ENCODE results near the gene PRKCZ. TPM values are rescaled to one million over a fixed set of nuclear protein-coding genes. Genes with fewer than 3 reads are reported as not detected.

The PRKCZ gene
- total RNA-seq, 2 donors from 2014 or later: 34.5 to 46.7 TPM

DNA sequence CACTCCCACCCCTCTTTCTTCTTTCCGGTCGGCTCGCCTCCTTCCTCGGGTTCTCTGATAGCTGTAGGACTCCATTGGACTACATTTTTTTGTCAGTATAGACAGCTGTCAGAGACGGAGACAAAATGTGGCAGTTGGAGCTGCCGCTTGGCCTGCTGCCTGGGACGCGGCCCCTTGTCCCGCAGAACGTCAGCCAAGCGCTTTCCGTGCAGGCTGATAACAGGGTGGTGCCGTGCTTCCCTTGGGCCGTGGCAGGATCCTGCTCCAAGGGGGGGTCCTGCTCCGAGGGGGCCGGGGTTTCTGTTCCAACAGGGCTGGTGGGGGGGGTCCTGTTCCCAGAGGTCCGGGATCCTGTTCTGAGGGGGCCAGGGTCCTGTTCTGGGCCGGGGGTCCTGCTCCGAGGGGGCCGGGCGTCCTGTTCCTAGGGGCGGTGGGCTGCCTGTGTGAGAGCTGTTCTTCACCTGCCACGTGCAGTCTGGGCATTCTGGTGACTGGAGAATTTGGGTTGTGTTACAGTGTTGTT lies 182.8 kb downstream of the PRKCZ start:
- H3K27ac ChIP-seq: peak overlapping the region; percentile 93 to 95
- H3K27me3 ChIP-seq (replicated peaks; ENCODE audit: insufficient read depth): no peaks in the 10 kb centered on the region
- DNase-seq (ENCODE audit: low spot score): no peak
- TF ChIP-seq POLR2A (IDR thresholded peaks at IDR 0.05) (no peak), CTCF (IDR thresholded peaks at IDR 0.05) (no peak), POLR2AphosphoS5 (IDR thresholded peaks at IDR 0.05) (no peak)
- H3K4me1 ChIP-seq (replicated peaks): peaks cover 38% of the 10 kb centered on the region
- H3K36me3 ChIP-seq: no peaks in the 10 kb centered on the region
- intact Hi-C loops (cut with DNase I): loop anchor here (5.0 kb wide), 2 partner anchors 39 to 84 kb away; no protein-coding TSS in a partner anchor
- WGBS: 52% methylated on average over 19 of the region's 23 CpGs
- H3K9me3 ChIP-seq: no peaks in the 10 kb centered on the region
- H3K4me3 ChIP-seq: peak overlapping the region in 1 of 2 donors; percentile 68

DNA sequence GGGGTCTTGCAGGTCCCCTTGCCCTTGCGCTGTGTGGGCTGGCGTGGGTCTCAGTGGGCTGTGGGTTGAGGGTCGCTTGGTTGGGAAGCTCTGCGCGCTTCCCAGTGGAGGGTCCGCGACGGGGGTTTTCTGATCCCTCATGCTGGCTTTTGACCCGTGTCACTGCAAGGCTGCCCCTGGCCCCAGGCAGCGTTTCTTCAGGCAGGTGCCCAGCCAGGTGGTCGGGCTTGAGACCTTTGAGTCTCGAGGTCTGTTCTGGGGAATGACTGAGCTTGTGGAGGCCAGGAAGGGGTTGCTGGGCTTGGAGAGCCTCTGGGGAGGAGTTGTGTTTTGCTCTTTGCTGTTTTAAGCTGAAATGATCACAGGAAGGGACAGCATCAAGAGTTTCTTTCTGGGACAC lies 183.3 kb downstream of the PRKCZ start:
- no peaks in the 10 kb centered on the region for H3K27me3 ChIP-seq (replicated peaks; ENCODE audit: insufficient read depth)
- H3K36me3 ChIP-seq: no peaks in the 10 kb centered on the region
- no peak for DNase-seq (ENCODE audit: low spot score)
- peak overlapping the region; percentile 93 to 95 for H3K27ac ChIP-seq
- 76% methylated on average over 12 of the region's 12 CpGs for WGBS
- H3K4me3 ChIP-seq: peak overlapping the region in 1 of 2 donors; percentile 11
- TF ChIP-seq POLR2AphosphoS5 (IDR thresholded peaks at IDR 0.05) (no peak), POLR2A (IDR thresholded peaks at IDR 0.05) (no peak), CTCF (IDR thresholded peaks at IDR 0.05) (no peak)
- no peaks in the 10 kb centered on the region for H3K9me3 ChIP-seq
- peaks cover 43% of the 10 kb centered on the region for H3K4me1 ChIP-seq (replicated peaks)
- intact Hi-C loops (cut with DNase I): loop anchor here (5.0 kb wide), 2 partner anchors 39 to 84 kb away; no protein-coding TSS in a partner anchor

DNA sequence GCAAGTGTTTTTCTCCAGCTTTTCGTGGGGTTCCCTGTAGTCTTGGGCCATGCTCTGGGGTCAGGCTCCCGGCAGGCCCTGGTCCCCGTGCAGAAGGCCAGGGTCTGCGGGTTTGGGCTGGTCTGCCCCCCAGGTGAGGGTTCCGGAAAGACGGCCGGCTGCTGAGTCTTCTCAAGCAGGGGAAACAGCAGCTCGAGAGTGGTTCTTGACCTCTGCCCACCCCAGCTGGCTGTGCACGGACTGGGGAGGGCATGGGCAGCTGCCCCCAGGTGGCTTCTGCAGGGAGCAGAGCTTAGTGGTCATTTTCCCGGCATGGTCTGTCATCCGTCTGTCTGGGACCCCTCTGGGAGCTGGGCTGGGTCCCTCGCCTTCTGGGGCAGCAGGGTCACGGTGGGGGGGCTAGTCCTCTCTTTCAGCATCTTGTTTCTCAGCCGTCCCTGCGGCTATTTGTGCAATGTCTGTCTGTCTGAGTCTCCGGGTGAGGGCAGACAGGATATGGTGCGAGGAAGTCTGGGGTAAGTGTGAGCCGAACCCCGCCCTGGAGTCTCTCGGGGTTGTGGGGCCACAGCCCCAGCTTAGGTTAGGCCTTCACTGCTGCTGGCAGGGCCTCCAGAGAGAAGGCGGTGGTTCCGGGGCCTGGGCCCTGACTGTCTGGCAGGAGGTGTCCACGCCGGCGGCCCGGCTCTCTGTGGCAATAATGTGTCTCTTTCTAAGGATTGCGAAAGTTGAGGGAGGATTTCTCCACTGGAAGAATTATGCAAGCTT lies 184.0 kb downstream of the PRKCZ start:
- intact Hi-C loops (cut with DNase I): loop anchor here (5.0 kb wide), 2 partner anchors 38 to 83 kb away; no protein-coding TSS in a partner anchor
- peak overlapping the region; percentile 11 to 13 for H3K4me3 ChIP-seq

DNA sequence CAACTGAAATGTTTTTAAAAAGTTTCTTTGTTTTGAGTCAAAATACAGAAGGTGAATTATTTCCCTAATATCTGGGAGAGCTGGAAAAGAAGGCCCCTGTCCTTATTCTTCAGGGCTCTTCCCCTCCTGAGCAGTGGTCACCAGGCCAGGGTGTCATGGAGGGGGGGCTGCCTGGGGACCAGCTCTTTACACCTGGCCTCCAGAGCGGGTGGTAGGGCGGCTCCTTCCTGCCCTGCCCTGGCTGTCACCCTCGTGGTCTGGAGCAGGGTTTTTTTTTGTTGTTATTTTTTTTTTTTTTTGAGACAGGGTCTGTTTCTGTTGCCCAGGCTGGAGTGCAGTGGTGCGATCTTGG lies 184.5 kb downstream of the PRKCZ start:
- WGBS: 38% methylated on average over 4 of the region's 4 CpGs
- H3K4me1 ChIP-seq (replicated peaks): peaks cover 55% of the 10 kb centered on the region
- intact Hi-C loops (cut with DNase I): loop anchor here (5.0 kb wide), 2 partner anchors 38 to 83 kb away; no protein-coding TSS in a partner anchor
- DNase-seq (ENCODE audit: low spot score): no peak
- no peak for TF ChIP-seq POLR2AphosphoS5 (IDR thresholded peaks at IDR 0.05)
- no peak for TF ChIP-seq CTCF (IDR thresholded peaks at IDR 0.05)
- no peak for TF ChIP-seq POLR2A (IDR thresholded peaks at IDR 0.05)
- no peaks in the 10 kb centered on the region for H3K9me3 ChIP-seq
- H3K27me3 ChIP-seq (replicated peaks; ENCODE audit: insufficient read depth): no peaks in the 10 kb centered on the region
- H3K4me3 ChIP-seq: peak overlapping the region in 1 of 2 donors; percentile 11
- peak overlapping the region; percentile 93 to 95 for H3K27ac ChIP-seq
- H3K36me3 ChIP-seq: no peaks in the 10 kb centered on the region

More for the DNA sequence above, 184.0 kb downstream of the PRKCZ start:
- Histone ChIP-seq H3K4me1 (replicated peaks) (peaks cover 49% of the 10 kb centered on the region), H3K27ac (peak overlapping the region; percentile 93 to 95), H3K36me3 (no peaks in the 10 kb centered on the region), H3K9me3 (no peaks in the 10 kb centered on the region), H3K27me3 (replicated peaks; ENCODE audit: insufficient read depth) (no peaks in the 10 kb centered on the region)
- peak; percentile 85 for DNase-seq (ENCODE audit: low spot score)
- 21% methylated on average over 27 of the region's 27 CpGs for WGBS
- TF ChIP-seq POLR2AphosphoS5 (IDR thresholded peaks at IDR 0.05) (peak; percentile 73), CTCF (IDR thresholded peaks at IDR 0.05) (no peak)

Other genes with a start within 250 kb of the PRKCZ start
- 100 to 1,000 TPM; 163 to 233 TPM for gene GNB1, start 159.3 kb upstream of the PRKCZ start, total RNA-seq
- gene CALML6, start 135.2 kb upstream of the PRKCZ start, total RNA-seq: under 1 TPM; 0.18 to 0.28 TPM
- 10 to 100 TPM in 1 of 2 donors, 1 to 10 TPM in 1; 7.8 to 43.3 TPM for gene TMEM52, start 131.1 kb upstream of the PRKCZ start, total RNA-seq
- 1 to 10 TPM in 1 of 2 donors, not detected in 1; 9.1 TPM for gene CFAP74, start 46.6 kb upstream of the PRKCZ start, total RNA-seq
- 1 to 10 TPM in 1 of 2 donors, under 1 TPM in 1; 0.32 to 7.6 TPM for gene GABRD, start 31.1 kb upstream of the PRKCZ start, total RNA-seq
- 10 to 100 TPM; 55.9 to 70.4 TPM for gene FAAP20, start 144.4 kb downstream of the PRKCZ start, total RNA-seq
- 100 to 1,000 TPM in 1 of 2 donors, 10 to 100 TPM in 1; 46.2 to 114 TPM for gene SKI, start 177.9 kb downstream of the PRKCZ start, total RNA-seq